OCI-M2 (cell line): ENCODE measurements around the gene PRDX6.
"Not testable (repeated sequence)": the region's sequence is repeated elsewhere in the genome, so short reads cannot be mapped to it uniquely, and the experiment has no call there.

Experiments used
- DNase-seq: peaks from one replicate; lab custom pipeline; 2025; ENCODE audit not compliant: unreplicated experiment; lab: John Stamatoyannopoulos, UW

The PRDX6 gene

GRCh38 chr1:173495609-173496267 is 18.6 kb downstream of the PRDX6 start:
- no peak for DNase-seq

GRCh38 chr1:173496757-173497320 is 19.7 kb downstream of the PRDX6 start:
- no peak for DNase-seq

- DNase-seq = no peak
These were observed 22.6 kb downstream of the PRDX6 start for GRCh38 chr1:173499729-173500128.

GRCh38 chr1:173502104-173502503 is 25.0 kb downstream of the PRDX6 start:
- DNase-seq = no peak

GRCh38 chr1:173503391-173503790 is 26.3 kb downstream of the PRDX6 start:
- no peak for DNase-seq

- DNase-seq = no peak
These were observed 27.1 kb downstream of the PRDX6 start for GRCh38 chr1:173504268-173504667.

GRCh38 chr1:173505391-173505790 is 28.3 kb downstream of the PRDX6 start:
- DNase-seq = no peak

GRCh38 chr1:173506437-173506836 is 29.3 kb downstream of the PRDX6 start:
- DNase-seq = no peak

GRCh38 chr1:173507205-173507846 is 30.2 kb downstream of the PRDX6 start:
- DNase-seq = no peak

- no peak for DNase-seq
These were observed 30.7 kb downstream of the PRDX6 start for GRCh38 chr1:173507847-173508209.

GRCh38 chr1:173508541-173508940 is 31.4 kb downstream of the PRDX6 start:
- no peak for DNase-seq

GRCh38 chr1:173509797-173510196 is 32.7 kb downstream of the PRDX6 start:
- no peak for DNase-seq

GRCh38 chr1:173514503-173514902 is 37.4 kb downstream of the PRDX6 start:
- not testable (repeated sequence) for DNase-seq

- DNase-seq = no peak
These were observed 43.7 kb downstream of the PRDX6 start for GRCh38 chr1:173520799-173521198.

GRCh38 chr1:173523329-173523728 is 46.2 kb downstream of the PRDX6 start:
- DNase-seq = no peak

GRCh38 chr1:173525926-173526325 is 48.8 kb downstream of the PRDX6 start:
- no peak for DNase-seq

GRCh38 chr1:173527151-173527826 is 50.2 kb downstream of the PRDX6 start:
- no peak for DNase-seq

- no peak for DNase-seq
These were observed 52.0 kb downstream of the PRDX6 start for GRCh38 chr1:173529106-173529505.

GRCh38 chr1:173530795-173531693 is 53.9 kb downstream of the PRDX6 start:
- no peak for DNase-seq

GRCh38 chr1:173532237-173532636 is 55.1 kb downstream of the PRDX6 start:
- no peak for DNase-seq

GRCh38 chr1:173536223-173536622 is 59.1 kb downstream of the PRDX6 start:
- no peak for DNase-seq
